Right renal pelvis (tissue), 4 donors: ENCODE measurements around the gene NSG1. TPM values are rescaled to one million over a fixed set of nuclear protein-coding genes. Genes with fewer than 3 reads are reported as not detected.
"Not testable (repeated sequence)": the region's sequence is repeated elsewhere in the genome, so short reads cannot be mapped to it uniquely, and the experiment has no call there.

Experiments
- DNase-seq, 4 donors: peaks; one replicate each; pipeline ENCODE4 v3.0.0-alpha.2; 2013; ENCODE audit warnings: low read depth in 4 of 4, low spot score in 3 of 4, missing footprints in 1 of 4
- polyA plus RNA-seq, 4 donors: library from polyadenylated mRNA; unstranded; fragments of 120-200 nt; gene quantifications; one replicate each; pipeline ENCODE4 v1.2.1, GENCODE V29; 2013; ENCODE audit not compliant: insufficient read length in 4 of 4

Gene NSG1
- polyA plus RNA-seq, 4 donors, result 4.3 to 6.6 (median 5.1) TPM

DNA sequence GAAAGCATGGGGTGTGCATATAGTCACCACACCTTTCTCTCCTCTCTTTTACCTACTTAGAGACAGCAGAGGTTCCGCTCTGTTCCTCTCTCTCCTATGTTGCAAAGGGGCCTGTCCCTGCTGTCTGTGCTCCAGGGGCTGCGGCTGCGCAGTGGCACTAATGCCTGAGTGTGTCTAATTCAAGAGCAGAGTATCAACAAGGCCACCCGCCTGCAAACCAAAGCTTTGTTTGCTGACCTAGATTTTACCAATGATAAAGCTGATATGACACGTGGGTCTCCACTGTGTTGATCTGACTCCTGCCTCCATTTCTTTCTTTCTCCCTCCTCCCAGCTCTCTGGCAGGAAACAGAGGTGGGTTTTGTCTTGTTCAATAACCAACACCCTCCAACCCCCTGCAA is 74.9 kb downstream of the NSG1 start:
- no peak for DNase-seq

- DNase-seq, result no peak
Measured at GRCh38 chr4:4462970-4463369, 76.1 kb downstream of the NSG1 start.

DNA sequence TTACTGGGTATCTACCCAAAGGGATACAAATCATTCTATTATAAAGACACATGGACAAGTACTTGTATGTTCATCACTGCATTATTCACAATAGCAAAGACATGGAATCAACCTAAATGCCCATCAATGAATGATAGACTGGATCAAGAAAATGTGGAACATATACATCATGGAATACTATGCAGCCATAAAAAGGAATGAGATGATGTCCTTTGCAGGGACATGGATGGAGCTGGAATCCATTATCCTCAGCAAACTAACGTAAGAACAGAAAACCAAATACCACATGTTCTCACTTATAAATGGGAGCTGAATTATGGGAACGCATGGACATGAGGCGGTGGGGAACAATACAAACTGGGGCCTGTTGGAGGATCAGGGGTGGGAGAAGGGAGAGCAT is 78.3 kb downstream of the NSG1 start:
- not testable (repeated sequence) for DNase-seq

Other genes with a start within 250 kb of the NSG1 start
- gene OTOP1, start 160.2 kb upstream of the NSG1 start, polyA plus RNA-seq, result under 1 TPM in 1 of 4 donors, not detected in 3; 0.05 TPM
- gene TMEM128, start 138.9 kb upstream of the NSG1 start, polyA plus RNA-seq, result 10 to 100 TPM; 49.3 to 63.1 (median 51.6) TPM
- gene LYAR, start 96.9 kb upstream of the NSG1 start, polyA plus RNA-seq, result 10 to 100 TPM; 18.7 to 19.4 (median 19.0) TPM
- 10 to 100 TPM in 3 of 4 donors, 1 to 10 TPM in 1; 8.6 to 12.9 (median 10.4) TPM for gene ZBTB49, start 96.9 kb upstream of the NSG1 start, polyA plus RNA-seq
- gene STX18, start 154.9 kb downstream of the NSG1 start, polyA plus RNA-seq, result 10 to 100 TPM; 66.7 to 91.0 (median 78.7) TPM